GM19239 (cell line): ENCODE measurements around the gene FGFBP2.
A peak's percentile ranks its signal among the peaks of the same experiment; 100 is the strongest.

Experiments used
- DNase-seq: peaks from one replicate; pipeline ENCODE4 v3.0.0; 2011; ENCODE audit warnings: low spot score; ENCODE audit not compliant: insufficient read length
- FAIRE-seq: peaks from 2 replicates; lab custom pipeline; 2011; peaks lifted over from hg19 to GRCh38; lab: Jason Lieb, UNC

Gene FGFBP2

GRCh38 chr4:15971068-15971801 is 8.3 kb upstream of the FGFBP2 start:
- DNase-seq, result no peak
- no peak for FAIRE-seq

DNA sequence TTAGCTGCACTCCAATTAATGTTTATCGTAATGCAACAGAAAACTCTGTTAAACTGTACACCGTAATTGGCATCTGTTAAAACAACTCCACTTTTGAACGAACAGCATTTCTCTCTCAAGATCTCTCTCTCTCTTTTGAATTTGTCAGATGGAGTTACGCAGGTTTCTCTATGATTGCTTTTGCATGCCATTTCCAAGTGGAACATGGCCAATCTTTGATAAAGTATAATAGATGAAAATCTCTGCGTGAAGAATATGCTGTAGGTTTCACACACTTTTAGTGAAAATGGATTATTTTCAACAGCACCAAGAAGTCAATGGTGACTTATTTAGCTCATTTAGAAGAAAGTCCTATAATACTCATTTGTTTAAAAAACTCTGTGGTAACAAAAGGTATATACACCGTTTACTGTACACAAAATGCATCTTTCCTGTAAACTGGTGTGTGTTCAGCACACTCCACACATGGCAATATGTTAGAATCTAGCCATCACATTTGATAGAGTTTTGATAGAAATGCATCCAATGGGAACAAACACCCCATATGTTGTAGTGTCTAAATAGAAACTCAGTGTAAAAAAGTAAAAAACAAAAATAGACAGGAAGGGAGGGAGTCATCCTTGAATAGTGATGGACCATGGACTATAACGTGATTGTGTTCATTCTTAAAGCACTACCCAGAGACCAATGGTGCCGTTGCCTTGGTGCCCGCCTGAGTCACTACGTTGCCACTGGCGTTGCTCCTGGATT is 5.8 kb upstream of the FGFBP2 start:
- FAIRE-seq (no peak), DNase-seq (no peak)

DNA sequence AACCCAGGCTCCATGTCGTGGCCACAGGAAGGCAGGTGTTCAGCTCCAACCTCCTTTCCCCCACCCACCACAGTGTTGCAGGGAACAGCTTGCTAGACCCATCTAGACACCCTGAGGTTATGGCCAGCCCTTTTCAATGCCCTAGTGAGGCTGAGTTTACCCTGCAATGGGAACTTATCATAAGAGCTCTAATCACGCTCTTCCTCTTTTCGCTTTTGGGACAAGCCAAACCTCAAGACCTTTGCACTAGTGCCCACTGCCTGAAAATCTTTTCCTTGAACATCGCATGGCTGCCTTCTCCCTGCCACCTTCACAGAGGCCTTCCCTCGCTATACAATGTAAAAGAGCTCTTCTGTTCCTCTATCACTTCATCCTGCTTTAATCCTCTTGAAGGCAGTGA is 2.4 kb upstream of the FGFBP2 start:
- FAIRE-seq (no peak), DNase-seq (no peak)

DNA sequence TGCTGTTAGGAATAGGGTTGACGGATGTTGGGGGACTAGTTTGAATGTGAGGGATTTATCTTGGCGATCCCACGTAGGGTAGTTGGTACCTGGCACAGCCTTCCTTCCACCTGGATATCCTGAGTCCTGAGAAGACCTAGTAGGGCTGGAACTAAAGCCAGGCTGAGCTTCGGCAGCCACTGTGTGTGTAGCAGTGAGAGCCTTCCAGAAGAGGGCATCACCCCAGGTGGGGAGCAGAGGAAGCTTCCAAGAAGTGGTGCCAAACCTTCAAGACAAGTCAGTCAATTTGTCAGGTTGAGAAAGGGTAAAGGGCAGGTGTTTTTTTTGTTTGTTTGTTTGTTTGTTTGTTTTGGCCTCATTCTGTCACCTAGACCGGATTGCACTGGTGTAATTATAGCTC is 1.2 kb upstream of the FGFBP2 start:
- no peak for FAIRE-seq

GRCh38 chr4:15963576-15963975 is 601 bp upstream of the FGFBP2 start:
- FAIRE-seq (no peak), DNase-seq (no peak)

More for the DNA sequence above, 1.2 kb upstream of the FGFBP2 start:
- no peak for DNase-seq

DNA sequence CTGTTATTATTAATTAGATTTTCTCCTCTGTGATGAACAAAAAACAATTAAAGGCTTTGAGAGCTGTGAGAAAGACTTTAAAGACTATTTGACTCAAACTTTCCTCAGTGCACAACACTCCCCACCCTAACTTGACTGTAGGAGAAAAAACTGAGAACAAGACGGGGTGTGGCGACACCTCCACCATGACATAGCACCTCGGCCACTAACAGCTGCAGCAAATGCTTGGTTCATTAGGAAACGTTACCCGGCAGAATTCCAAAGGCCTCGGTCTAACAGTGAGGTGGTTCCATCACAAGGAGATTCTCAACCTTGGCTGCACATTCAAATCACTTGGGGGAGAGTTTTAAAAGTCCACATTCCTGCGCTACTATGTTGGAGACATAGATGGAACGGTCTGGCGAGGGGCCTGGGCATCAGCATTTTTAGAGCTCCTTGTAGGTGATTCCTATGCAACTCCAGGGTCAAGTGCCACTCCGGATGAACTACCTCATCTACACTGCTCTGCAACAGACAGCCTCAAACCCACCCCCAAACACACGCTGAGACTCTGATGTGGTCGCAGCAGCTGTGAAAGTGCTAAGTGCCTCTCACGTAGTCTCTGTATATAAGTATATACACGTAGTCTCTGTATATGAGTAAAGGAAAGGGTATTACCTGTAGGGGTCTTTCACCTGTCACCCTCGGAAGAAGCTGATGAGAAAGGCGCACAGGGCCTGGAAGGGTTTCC is 1.0 kb downstream of the FGFBP2 start:
- no peak for FAIRE-seq
- no peak for DNase-seq

DNA sequence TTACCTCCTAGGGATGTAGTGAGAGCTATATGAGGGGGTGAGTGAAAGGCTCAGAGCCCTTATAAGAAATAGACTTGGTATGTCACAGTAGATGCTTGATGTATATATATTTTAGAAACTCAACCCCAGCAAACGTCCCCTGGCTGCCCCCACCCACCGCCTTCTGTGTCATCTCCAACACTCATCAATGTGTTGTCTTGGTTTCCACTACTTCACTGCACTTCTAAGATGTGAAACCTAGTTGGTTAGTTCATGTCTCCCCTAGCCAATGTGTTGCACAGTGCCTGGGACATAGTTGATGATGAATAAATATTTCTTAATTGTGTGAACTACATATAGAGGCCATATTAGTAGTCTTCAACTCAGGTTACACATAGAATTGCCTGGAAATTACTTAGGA is 4.4 kb downstream of the FGFBP2 start:
- no peak for DNase-seq
- FAIRE-seq, result no peak

DNA sequence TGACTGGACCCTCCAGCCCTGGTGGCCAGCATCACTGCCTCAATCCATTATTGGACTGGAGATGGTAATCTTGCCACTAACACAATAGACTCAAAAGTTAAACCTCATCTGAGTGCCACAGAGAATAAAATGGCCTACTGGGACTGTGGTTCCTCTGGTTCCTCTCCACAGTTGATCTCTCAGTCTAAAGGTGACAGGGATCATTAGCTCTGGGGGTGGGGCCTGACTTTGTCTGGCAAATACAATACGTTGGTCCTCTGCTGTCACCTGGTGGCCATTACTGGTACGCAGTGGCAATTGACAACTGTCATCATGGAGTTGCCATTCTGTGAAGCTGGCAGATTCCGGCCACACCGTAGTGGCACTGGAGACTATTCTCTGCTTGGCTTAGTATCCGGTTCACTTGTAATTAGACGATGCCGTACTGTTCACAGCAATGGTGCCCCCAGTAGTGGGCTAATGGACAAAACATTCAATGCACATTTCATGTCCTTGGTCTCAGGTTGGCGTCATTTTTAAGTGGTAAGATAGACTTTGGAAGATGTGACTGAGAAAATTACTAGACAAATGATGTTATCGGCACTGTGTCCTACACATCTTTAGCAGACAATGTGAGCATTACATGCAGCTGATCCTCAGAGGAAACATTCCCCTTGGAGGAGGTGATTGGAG is 6.7 kb downstream of the FGFBP2 start:
- DNase-seq (peak; percentile 71), FAIRE-seq (peak; percentile 95)

- FAIRE-seq, result no peak
- no peak for DNase-seq
These were observed 7.3 kb downstream of the FGFBP2 start for GRCh38 chr4:15955670-15956069.

DNA sequence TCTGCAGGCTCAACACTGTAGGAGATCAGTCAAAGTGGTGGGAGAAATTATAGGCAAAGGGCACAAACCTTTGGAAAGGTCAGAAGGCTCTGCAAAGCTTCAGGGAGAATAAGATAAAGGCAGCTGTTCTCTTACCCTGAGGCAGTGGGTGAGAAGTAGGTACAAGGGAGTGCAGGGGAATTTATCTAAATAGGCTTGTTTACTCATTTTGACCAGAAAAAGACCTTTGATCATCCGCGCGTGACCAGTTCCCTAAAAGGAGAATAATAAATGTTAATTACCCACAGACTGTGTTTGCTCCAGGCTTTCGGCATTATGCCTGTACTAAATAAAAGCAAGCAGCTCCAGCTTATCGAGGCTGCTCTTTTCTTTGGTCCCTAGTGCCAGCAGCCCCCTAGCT is 9.3 kb downstream of the FGFBP2 start:
- FAIRE-seq (no peak), DNase-seq (no peak)

DNA sequence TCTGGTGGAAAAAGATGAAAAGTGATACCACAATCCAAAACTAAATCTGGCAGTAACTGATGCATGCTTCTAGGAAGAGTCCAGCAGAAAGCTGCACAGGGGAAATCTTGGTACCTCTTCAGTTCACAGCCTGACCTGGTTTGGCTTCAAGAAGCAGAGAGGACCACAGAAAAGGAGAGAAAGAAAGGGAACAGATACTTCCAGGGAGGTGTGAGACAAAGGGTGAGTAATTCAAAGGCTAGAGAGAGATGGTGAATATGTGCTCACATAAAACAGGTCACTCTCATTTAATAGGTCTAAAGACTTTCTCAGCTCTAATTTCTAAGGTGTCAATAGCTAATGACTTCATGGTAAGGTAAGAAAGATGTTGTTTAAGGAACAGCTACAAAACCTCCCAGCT is 11.2 kb downstream of the FGFBP2 start:
- DNase-seq (no peak), FAIRE-seq (no peak)

GRCh38 chr4:15948826-15949225 is 14.1 kb downstream of the FGFBP2 start:
- FAIRE-seq (no peak), DNase-seq (no peak)

GRCh38 chr4:15947684-15948083 is 15.3 kb downstream of the FGFBP2 start:
- FAIRE-seq (no peak), DNase-seq (no peak)

DNA sequence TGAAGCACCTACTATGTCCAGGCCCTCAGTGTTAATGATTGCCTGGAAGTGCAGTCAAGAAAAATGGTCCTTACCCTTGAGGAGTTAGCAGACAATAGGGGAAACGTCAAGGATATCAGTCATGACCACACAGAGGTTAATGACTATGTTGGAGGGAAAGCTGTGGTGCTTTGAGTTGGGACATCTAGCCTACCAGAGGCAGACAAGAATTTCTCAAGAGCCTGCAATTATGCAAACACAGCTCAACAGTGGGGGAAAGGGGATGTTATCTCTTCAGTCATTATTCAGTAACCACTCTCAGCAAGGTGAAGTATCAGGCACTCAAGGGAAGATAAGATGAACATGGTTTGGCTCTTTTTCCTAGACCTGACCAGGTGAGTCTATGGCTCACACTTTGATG is 17.5 kb downstream of the FGFBP2 start:
- DNase-seq (no peak), FAIRE-seq (no peak)

DNA sequence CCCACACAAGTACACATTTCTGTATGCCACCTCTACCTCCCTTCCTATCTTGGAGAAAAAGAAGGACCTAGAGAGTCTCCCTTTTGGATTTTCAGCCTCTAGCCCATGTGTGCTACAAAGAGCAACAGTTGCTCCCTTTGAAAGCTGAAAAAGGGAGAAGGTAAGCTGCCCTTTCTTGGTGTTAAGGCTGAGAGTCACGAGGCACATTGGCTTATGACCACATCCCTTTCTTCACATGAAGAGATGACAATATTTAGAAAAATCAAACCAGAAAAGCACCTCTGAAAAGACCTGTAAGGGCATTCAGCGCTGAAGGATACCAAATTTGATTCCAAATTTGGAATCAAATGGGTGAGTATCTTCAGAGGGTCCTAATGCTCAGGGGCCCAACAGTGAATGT is 18.1 kb downstream of the FGFBP2 start:
- DNase-seq (no peak), FAIRE-seq (no peak)

- FAIRE-seq (no peak), DNase-seq (no peak)
These were observed 20.7 kb downstream of the FGFBP2 start for GRCh38 chr4:15942283-15942682.

DNA sequence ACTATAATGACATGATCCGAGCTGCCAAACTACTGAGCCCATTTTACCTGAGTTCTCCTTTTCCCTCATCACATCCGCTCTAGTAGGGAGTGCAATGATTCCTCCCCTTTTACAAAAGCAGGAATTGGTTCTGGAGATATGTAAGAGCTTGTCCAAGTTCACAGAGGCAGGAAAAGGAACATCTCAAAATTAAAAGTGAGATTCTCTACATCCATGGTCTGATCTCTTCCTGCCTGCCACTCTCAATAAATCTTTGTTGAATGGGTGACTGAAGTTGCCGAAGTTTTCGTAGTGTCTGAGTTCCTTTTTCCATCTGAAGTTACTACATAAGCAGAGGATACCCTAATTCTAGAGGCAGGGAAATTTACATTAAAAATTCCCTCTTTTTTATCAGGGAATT is 24.3 kb downstream of the FGFBP2 start, which contains the start of gene FGFBP1:
Gene FGFBP1 (minus strand): TSS at position 101 of the 400 bp plus-strand sequence. CDS start 2,108 bp downstream, outside the sequence.
- FAIRE-seq (no peak), DNase-seq (no peak)

DNA sequence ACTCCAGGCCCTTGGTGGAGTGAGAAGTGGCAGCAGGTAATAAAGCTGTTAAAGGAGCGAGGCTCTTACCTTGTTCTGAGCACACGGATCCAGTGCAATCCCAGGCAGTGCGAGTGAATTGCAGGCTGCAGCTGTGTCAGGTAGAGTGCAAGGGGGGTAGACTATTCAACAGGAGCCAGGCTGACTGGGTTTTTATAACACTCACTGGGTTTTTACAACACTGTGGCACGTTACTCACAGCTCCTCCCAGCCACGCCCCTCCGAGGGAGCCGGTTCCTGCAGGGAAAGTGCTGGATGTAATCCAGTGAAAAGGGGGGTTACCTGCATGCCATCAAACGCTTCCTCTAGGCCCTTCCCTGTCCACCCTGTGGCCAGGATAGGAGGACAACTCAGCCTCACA is 24.8 kb downstream of the FGFBP2 start:
- no peak for FAIRE-seq

DNA sequence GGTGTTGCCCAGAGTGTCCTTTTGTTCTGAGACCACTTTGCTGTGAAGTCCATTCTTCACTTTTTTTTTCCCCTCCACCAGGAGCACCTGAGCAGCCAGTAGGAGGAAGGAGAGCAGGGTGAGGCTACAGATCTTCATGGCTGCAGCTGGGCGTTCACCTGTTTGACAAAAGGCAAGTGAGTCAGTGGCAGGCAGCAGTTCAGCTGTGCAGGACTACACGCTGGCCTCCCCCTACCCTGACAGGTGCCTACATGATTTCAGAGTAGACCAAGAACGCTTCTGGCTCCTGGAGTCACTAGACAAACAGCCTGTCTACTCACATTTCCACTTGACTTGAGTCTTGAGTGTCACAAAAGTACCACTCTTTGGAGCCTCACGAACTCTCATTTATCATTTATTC is 26.5 kb downstream of the FGFBP2 start:
- FAIRE-seq (no peak), DNase-seq (no peak)

More for the DNA sequence above, 24.8 kb downstream of the FGFBP2 start:
- no peak for DNase-seq
